Mammary epithelial cell (primary cell): Measurements from ENCODE around the gene CALN1.

ENCODE experiments used
- EZH2 ChIP-seq: IDR thresholded peaks from 2 replicates; pipeline ENCODE4 v1.6.1; 2012; ENCODE audit warnings: low read length, inconsistent platforms, borderline replicate concordance
- TF ChIP-seq, protein P1 (sequence below), 2 donors: IDR thresholded peaks in 1 of 2; conservative IDR thresholded peaks in 1 of 2; 2 replicates each; pipeline ENCODE4 v1.5.1; 2011 to 2012; ENCODE audit warnings: inconsistent platforms in 2 of 2, low read length in 2 of 2, mild to moderate bottlenecking in 2 of 2, control low read depth in 1 of 2, low read depth in 1 of 2; ENCODE audit not compliant: insufficient read depth in 1 of 2; ENCODE audit errors: extremely low read depth in 1 of 2

DNA sequence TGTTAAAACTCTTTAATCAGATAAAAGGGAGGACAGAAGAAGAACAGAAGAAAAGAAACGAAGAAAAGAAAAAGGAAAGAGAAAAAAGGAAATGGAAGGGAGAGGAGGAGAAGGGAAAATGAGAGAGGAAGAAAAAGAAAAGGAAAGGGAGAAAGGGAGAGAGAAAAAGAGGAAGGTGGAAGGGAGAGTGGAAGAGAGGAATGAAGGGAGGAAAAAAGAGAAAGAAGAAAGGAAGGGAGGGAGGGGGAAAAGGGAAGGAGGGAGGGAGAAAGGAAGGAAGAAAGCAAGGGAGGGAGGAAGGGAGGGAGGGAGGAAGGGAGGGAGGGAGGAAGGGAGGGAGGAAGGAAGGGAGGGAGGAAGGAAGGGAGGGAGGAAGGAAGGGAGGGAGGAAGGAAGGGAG is 305.7 kb downstream of the CALN1 start:
- TF ChIP-seq, protein P1, sequence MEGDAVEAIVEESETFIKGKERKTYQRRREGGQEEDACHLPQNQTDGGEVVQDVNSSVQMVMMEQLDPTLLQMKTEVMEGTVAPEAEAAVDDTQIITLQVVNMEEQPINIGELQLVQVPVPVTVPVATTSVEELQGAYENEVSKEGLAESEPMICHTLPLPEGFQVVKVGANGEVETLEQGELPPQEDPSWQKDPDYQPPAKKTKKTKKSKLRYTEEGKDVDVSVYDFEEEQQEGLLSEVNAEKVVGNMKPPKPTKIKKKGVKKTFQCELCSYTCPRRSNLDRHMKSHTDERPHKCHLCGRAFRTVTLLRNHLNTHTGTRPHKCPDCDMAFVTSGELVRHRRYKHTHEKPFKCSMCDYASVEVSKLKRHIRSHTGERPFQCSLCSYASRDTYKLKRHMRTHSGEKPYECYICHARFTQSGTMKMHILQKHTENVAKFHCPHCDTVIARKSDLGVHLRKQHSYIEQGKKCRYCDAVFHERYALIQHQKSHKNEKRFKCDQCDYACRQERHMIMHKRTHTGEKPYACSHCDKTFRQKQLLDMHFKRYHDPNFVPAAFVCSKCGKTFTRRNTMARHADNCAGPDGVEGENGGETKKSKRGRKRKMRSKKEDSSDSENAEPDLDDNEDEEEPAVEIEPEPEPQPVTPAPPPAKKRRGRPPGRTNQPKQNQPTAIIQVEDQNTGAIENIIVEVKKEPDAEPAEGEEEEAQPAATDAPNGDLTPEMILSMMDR (conservative IDR thresholded peaks at IDR 0.05 in 1 of 2, IDR thresholded peaks at IDR 0.05 in 1 of 2; ENCODE audit: extremely low read depth in 1 of 2, insufficient read depth in 1 of 2, low read depth in 1 of 2, low read length in 2 of 2), result no peak
- TF ChIP-seq EZH2, result no peak
